Stimulated activated CD4-positive, alpha-beta T cell treated with anti-CD3 and anti-CD28 coated beads, Interleukin-2, amount 100 ng/mL, for 24 hours (primary cell): ENCODE measurements around the gene ASB13.
"Not testable (repeated sequence)": the region's sequence is repeated elsewhere in the genome, so short reads cannot be mapped to it uniquely, and the experiment has no call there.

Source experiments
- DNase-seq, 2 donors: peaks; one replicate each; pipeline ENCODE4 v3.0.0-alpha.2; 2020

ASB13 gene

GRCh38 chr10:5622186-5622960, 44.0 kb downstream of the ASB13 start:
- no peak for DNase-seq

- not testable (repeated sequence) for DNase-seq
Observed at GRCh38 chr10:5621371-5621770, 45.0 kb downstream of the ASB13 start.

- DNase-seq, result no peak
Observed at GRCh38 chr10:5620966-5621365, 45.4 kb downstream of the ASB13 start.

- DNase-seq, result no peak
Observed at GRCh38 chr10:5620223-5620721, 46.1 kb downstream of the ASB13 start.

- DNase-seq, result no peak
Observed at GRCh38 chr10:5619362-5620211, 46.8 kb downstream of the ASB13 start.

GRCh38 chr10:5618829-5619228, 47.6 kb downstream of the ASB13 start:
- DNase-seq, result no peak

- DNase-seq, result no peak
Observed at GRCh38 chr10:5618042-5618441, 48.4 kb downstream of the ASB13 start.

- no peak for DNase-seq
Observed at GRCh38 chr10:5617521-5617920, 48.9 kb downstream of the ASB13 start.

- DNase-seq, result no peak
Observed at GRCh38 chr10:5616836-5617235, 49.6 kb downstream of the ASB13 start.

GRCh38 chr10:5616046-5616445, 50.3 kb downstream of the ASB13 start:
- no peak for DNase-seq

- no peak for DNase-seq
Observed at GRCh38 chr10:5615316-5615715, 51.1 kb downstream of the ASB13 start.

- DNase-seq, result no peak
Observed at GRCh38 chr10:5614155-5614721, 52.2 kb downstream of the ASB13 start.

- no peak for DNase-seq
Observed at GRCh38 chr10:5613481-5614154, 52.8 kb downstream of the ASB13 start.

- no peak for DNase-seq
Observed at GRCh38 chr10:5611899-5612680, 54.3 kb downstream of the ASB13 start.

- no peak for DNase-seq
Observed at GRCh38 chr10:5609952-5610616, 56.3 kb downstream of the ASB13 start.

GRCh38 chr10:5608608-5609220, 57.7 kb downstream of the ASB13 start:
- no peak for DNase-seq

GRCh38 chr10:5607594-5607993, 58.8 kb downstream of the ASB13 start:
- no peak for DNase-seq

- no peak for DNase-seq
Observed at GRCh38 chr10:5606864-5607263, 59.5 kb downstream of the ASB13 start.

- DNase-seq, result no peak
Observed at GRCh38 chr10:5606321-5606720, 60.1 kb downstream of the ASB13 start.

GRCh38 chr10:5604961-5605360, 61.4 kb downstream of the ASB13 start:
- DNase-seq, result no peak
